Progenitor cell of endocrine pancreas (in vitro differentiated cells): Measurements from ENCODE around the gene STK10. TPM values are rescaled to one million over a fixed set of nuclear protein-coding genes. Genes with fewer than 3 reads are reported as not detected.
"Not testable (repeated sequence)": the region's sequence is repeated elsewhere in the genome, so short reads cannot be mapped to it uniquely, and the experiment has no call there.

Experiments used
- DNase-seq: peaks from one replicate; pipeline ENCODE4 v3.0.0; 2021; ENCODE audit warnings: low spot score; ENCODE audit not compliant: unreplicated experiment
- H3K27ac Mint-ChIP-seq: 2 replicates; pipeline ENCODE4 v1.8.0; 2021; ENCODE audit warnings: mild to moderate bottlenecking, moderate library complexity, mixed read lengths
- H3K27me3 Mint-ChIP-seq: 2 replicates; pipeline ENCODE4 v1.8.0; 2021; ENCODE audit warnings: mixed read lengths
- H3K36me3 Mint-ChIP-seq: 2 replicates; pipeline ENCODE4 v1.8.0; 2022; ENCODE audit warnings: mixed read lengths; ENCODE audit not compliant: insufficient read depth
- H3K4me1 Mint-ChIP-seq: 2 replicates; pipeline ENCODE4 v1.8.0; 2021; ENCODE audit warnings: low read depth, mixed read lengths
- H3K4me3 Mint-ChIP-seq: 2 replicates; pipeline ENCODE4 v1.8.0; 2021; ENCODE audit warnings: low read depth, mild to moderate bottlenecking, moderate library complexity, mixed read lengths
- H3K9me3 Mint-ChIP-seq: 2 replicates; pipeline ENCODE4 v1.8.0; 2021; ENCODE audit warnings: low read depth, mixed read lengths
- total RNA-seq: library from RNA; stranded (reverse); gene quantifications from 2 replicates; pipeline ENCODE4 v1.2.1, GENCODE V29; 2021
- TF ChIP-seq, protein P1 (sequence below): fragments of 200-600 bp; sonication (generic); IDR thresholded peaks from one replicate; pipeline ENCODE4 v1.5.0; 2021; ENCODE audit warnings: antibody characterized with exemption, mild to moderate bottlenecking; ENCODE audit not compliant: unreplicated experiment

STK10 gene
- total RNA-seq, 1 donor from 2014 or later, result 18.1 TPM

DNA sequence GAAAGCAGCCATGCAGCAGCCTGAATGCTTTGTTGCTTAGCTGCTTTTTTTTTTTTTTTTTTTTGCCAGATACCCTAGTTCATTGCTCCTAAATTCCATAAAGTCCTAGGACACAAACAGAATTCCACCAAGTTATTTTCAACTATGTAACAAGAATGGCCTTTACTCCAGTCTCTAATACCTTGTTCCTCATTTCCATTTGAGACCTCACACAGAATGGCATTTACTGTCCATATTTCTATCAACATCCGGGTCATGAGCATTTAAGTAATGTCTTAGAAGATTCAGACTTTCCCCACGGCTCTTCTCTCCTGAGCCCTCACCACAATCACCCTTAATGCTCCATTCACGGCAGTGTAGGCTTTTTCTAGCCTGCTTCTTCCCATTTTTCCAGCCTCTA lies 149.9 kb downstream of the STK10 start:
- H3K27ac Mint-ChIP-seq, result no peak overlapping the region
- TF ChIP-seq, protein P1, sequence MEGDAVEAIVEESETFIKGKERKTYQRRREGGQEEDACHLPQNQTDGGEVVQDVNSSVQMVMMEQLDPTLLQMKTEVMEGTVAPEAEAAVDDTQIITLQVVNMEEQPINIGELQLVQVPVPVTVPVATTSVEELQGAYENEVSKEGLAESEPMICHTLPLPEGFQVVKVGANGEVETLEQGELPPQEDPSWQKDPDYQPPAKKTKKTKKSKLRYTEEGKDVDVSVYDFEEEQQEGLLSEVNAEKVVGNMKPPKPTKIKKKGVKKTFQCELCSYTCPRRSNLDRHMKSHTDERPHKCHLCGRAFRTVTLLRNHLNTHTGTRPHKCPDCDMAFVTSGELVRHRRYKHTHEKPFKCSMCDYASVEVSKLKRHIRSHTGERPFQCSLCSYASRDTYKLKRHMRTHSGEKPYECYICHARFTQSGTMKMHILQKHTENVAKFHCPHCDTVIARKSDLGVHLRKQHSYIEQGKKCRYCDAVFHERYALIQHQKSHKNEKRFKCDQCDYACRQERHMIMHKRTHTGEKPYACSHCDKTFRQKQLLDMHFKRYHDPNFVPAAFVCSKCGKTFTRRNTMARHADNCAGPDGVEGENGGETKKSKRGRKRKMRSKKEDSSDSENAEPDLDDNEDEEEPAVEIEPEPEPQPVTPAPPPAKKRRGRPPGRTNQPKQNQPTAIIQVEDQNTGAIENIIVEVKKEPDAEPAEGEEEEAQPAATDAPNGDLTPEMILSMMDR, result no peak
- no peak overlapping the region for H3K4me3 Mint-ChIP-seq
- DNase-seq, result no peak
- peaks cover 1% of the 10 kb centered on the region for H3K4me1 Mint-ChIP-seq
- H3K36me3 Mint-ChIP-seq, result no peaks in the 10 kb centered on the region
- H3K27me3 Mint-ChIP-seq, result no peaks in the 10 kb centered on the region
- peaks cover 2% of the 10 kb centered on the region for H3K9me3 Mint-ChIP-seq

DNA sequence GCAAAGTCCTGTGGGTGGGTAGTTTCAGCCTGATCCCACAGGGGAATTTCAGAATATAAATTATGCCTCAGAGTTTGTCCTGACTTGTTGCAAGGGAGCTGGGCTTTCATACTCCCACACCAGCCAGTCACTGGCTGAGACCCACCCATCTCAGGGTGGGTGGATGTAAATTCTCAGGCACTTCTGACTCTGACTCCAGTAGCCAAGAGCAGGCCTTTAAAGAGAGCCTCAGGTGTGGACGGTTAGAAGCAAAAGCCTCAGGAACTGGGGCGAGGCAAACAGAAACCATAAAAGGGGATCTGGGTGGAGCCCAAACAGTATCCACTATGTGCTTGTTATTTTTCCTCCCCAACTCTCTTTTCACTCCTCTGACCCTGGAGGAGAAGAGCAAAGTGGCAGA lies 153.0 kb downstream of the STK10 start:
- TF ChIP-seq, protein P1, result no peak
- DNase-seq, result no peak
- H3K36me3 Mint-ChIP-seq, result peaks cover 3% of the 10 kb centered on the region
- no peaks in the 10 kb centered on the region for H3K27me3 Mint-ChIP-seq
- peaks cover 13% of the 10 kb centered on the region for H3K9me3 Mint-ChIP-seq
- no peak overlapping the region for H3K4me3 Mint-ChIP-seq
- H3K27ac Mint-ChIP-seq, result no peak overlapping the region
- peaks cover under 1% of the 10 kb centered on the region for H3K4me1 Mint-ChIP-seq

DNA sequence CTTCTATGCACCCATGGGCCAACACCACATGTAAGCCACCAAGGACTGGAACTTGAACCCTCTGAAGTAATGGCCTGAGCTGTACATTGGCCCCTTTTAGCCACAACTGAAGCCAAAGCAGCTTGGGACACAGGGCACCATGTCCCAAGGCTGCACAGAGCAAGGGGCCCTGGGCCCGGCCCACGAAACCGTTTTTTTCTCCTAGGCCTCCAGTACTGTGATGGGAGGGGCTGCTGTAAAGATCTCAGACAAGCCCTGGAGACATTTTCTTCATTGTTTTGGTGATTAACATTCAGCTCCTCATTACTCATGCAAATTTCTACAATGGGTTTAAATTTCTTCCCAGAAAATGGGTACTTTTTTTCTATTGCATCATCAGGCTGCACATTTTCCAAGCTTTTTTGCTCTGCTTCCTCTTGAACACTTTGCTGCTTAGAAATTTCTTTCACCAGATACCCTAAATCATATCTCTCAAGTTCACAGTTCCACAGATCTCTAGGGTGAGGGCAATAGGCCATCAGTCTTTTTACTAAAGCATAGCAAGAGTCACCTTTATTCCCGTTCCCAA lies 156.0 kb downstream of the STK10 start:
- DNase-seq, result no peak
- H3K36me3 Mint-ChIP-seq, result peaks cover 3% of the 10 kb centered on the region
- H3K9me3 Mint-ChIP-seq, result peaks cover 11% of the 10 kb centered on the region
- H3K4me3 Mint-ChIP-seq, result no peak overlapping the region
- TF ChIP-seq, protein P1, result no peak
- no peak overlapping the region for H3K27ac Mint-ChIP-seq
- no peaks in the 10 kb centered on the region for H3K4me1 Mint-ChIP-seq
- H3K27me3 Mint-ChIP-seq, result no peaks in the 10 kb centered on the region

DNA sequence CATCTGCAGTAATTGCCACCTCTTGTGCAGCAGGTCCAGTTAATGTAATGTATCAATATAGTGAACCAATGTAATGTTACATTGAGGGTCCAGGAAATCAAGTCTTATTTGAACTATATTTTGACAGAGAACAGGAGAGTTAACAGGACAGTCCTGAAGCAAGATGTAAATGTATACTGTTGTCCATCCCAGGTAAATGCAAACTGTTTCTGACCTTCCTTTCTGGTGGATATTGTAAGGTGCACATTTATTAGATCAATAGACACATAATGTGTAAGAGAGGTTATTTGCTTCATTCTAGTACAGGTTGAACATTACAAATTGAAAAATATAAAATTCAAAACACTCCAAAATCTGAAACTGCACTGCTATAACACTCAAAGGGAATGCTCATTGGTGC lies 158.1 kb downstream of the STK10 start:
- TF ChIP-seq, protein P1, result no peak
- Mint-ChIP-seq H3K9me3 (peaks cover 11% of the 10 kb centered on the region), H3K4me3 (no peak overlapping the region), H3K4me1 (no peaks in the 10 kb centered on the region), H3K27me3 (no peaks in the 10 kb centered on the region), H3K36me3 (peaks cover 3% of the 10 kb centered on the region), H3K27ac (no peak overlapping the region)
- no peak for DNase-seq

DNA sequence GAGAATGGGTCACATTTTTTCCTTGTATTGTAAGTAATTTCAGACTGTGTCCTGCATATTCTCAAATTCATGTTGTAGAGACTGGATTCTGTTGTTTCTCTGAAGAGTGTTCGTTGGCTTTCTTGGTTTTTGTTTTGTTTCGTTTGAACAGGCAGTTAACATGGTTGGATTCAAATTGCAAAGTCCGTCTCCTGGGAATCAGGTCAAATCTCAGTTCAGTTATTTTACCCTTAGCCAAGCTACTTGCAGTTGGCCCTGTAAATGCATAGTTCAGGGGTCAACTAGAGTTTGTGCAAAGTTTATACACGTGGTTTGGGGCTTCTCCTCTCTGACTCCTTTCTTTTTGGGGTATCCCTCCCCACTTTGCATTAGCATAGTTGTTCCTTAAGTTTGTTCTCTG lies 159.9 kb downstream of the STK10 start:
- H3K4me3 Mint-ChIP-seq, result no peak overlapping the region
- TF ChIP-seq, protein P1, result no peak
- H3K36me3 Mint-ChIP-seq, result peaks cover 3% of the 10 kb centered on the region
- no peak for DNase-seq
- peaks cover 11% of the 10 kb centered on the region for H3K9me3 Mint-ChIP-seq
- H3K27me3 Mint-ChIP-seq, result no peaks in the 10 kb centered on the region
- no peaks in the 10 kb centered on the region for H3K4me1 Mint-ChIP-seq
- H3K27ac Mint-ChIP-seq, result no peak overlapping the region

DNA sequence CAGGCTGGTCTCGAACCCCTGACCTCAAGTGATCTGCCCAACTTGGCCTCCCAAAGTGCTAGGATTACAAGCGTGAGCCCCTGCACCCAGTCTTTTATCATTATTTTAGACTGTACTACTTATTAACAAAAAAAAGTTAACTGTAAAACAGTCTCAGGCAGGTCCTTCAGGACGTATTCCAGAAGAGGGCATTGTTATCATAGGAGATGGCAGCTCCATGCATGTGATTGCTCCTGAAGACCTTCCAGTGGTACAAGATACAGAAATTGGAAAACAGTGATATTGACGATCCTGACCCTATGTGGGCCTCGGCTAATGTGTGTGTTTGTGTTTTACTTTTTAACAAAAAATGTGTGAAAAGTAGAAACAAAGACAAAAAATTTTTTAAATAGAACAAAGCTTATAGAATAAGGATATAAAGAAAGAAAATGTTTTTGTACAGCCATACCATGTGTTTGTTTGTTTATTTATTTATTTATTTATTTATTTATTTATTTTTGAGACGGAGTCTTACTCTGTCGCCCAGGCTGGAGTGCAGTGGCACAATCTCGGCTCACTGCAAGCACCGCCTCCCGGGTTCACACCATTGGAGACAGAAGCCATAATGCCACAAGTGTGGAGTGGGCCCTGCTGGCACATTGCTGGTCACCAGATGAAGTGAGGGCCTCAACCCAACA lies 167.8 kb downstream of the STK10 start:
- not testable (repeated sequence) for H3K9me3 Mint-ChIP-seq, H3K36me3 Mint-ChIP-seq, H3K27me3 Mint-ChIP-seq, DNase-seq, H3K27ac Mint-ChIP-seq, H3K4me1 Mint-ChIP-seq, H3K4me3 Mint-ChIP-seq
